Testis (tissue), 2 donors: ENCODE results near the gene TFCP2L1.

ENCODE experiments used
- POLR2A ChIP-seq: fragments of 450-650 bp; IDR thresholded peaks from one replicate; pipeline ENCODE4 v1.6.1; 2017; ENCODE audit warnings: antibody characterized with exemption, mild to moderate bottlenecking, moderate library complexity
- TF ChIP-seq, protein P1 (sequence below), 3 experiments: fragments of 450-650 bp in 2 of 3; fragments of 200-600 bp in 1 of 3; sonication (generic) in 1 of 3; IDR thresholded peaks; one replicate each; pipeline ENCODE4 v1.5.1; 2016 to 2019; ENCODE audit warnings: antibody characterized with exemption in 3 of 3, mild to moderate bottlenecking in 2 of 3, moderate library complexity in 1 of 3

DNA sequence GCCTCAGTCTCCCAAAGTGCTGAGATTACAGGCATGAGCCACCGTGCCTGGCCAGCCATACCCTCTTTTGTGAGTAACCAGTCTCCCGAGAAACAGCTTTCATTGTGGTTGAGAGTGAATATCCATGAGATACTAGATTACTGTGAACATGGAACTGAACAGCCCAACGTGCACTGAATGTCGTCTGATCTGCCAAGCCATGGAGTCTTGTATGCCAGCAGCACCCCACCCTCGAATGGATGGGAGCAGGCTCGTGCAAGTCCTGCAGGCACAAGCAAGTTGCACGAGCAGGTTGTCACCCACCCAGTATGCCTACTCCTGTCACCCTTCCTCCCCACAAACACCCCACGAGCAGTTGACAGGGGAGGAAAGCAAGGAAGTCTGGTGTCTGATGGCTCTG, 36.5 kb upstream of the TFCP2L1 start:
- TF ChIP-seq, protein P1, sequence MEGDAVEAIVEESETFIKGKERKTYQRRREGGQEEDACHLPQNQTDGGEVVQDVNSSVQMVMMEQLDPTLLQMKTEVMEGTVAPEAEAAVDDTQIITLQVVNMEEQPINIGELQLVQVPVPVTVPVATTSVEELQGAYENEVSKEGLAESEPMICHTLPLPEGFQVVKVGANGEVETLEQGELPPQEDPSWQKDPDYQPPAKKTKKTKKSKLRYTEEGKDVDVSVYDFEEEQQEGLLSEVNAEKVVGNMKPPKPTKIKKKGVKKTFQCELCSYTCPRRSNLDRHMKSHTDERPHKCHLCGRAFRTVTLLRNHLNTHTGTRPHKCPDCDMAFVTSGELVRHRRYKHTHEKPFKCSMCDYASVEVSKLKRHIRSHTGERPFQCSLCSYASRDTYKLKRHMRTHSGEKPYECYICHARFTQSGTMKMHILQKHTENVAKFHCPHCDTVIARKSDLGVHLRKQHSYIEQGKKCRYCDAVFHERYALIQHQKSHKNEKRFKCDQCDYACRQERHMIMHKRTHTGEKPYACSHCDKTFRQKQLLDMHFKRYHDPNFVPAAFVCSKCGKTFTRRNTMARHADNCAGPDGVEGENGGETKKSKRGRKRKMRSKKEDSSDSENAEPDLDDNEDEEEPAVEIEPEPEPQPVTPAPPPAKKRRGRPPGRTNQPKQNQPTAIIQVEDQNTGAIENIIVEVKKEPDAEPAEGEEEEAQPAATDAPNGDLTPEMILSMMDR (IDR thresholded peaks at IDR 0.05), result no peak
- TF ChIP-seq POLR2A, result no peak
